ENCODE data around the gene ZC3H7A.

Gene ZC3H7A

DNA sequence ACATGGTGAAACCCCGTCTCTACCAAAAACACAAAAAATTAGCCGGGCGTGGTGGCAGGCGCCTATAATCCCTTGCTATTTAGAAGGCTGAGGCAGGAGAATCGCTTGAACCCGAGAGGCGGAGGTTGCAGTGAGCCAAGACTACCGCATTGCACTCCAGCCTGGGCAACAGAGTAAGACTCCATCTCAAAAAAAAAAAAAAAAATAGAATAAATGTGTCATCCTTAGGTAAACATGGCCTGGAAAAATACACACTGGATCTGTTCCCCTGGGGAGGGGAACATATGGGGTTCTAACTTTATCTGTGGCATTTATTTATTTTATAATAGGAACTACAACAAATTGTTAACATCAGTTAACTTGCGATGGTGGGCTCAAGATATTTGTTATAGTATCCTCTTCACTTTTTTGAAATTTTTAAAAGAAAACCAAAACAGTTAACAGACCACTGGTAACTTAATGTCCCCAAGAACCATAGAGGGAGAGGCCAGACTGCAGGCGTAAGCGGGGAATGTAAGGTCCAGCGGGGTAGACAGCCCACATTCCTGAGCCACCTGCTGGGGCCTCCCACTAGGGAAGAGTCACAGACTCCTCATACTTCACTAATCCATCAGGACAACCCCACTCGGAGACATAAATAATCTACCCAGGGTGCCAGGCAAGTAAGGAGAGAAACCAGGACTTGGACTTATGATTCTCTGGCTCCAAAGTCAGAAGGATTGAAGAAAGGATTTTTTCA is 41.9 kb downstream of the ZC3H7A start:
- DNase-seq (ENCODE audit: low read depth in 2 of 2): no peak
- no peak overlapping the region for H3K4me3 ChIP-seq (replicated peaks in 1 of 2; ENCODE audit: low read depth in 2 of 2, low read length in 2 of 2)
- TF ChIP-seq, protein P1, sequence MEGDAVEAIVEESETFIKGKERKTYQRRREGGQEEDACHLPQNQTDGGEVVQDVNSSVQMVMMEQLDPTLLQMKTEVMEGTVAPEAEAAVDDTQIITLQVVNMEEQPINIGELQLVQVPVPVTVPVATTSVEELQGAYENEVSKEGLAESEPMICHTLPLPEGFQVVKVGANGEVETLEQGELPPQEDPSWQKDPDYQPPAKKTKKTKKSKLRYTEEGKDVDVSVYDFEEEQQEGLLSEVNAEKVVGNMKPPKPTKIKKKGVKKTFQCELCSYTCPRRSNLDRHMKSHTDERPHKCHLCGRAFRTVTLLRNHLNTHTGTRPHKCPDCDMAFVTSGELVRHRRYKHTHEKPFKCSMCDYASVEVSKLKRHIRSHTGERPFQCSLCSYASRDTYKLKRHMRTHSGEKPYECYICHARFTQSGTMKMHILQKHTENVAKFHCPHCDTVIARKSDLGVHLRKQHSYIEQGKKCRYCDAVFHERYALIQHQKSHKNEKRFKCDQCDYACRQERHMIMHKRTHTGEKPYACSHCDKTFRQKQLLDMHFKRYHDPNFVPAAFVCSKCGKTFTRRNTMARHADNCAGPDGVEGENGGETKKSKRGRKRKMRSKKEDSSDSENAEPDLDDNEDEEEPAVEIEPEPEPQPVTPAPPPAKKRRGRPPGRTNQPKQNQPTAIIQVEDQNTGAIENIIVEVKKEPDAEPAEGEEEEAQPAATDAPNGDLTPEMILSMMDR (IDR thresholded peaks at IDR 0.05; ENCODE audit: low read depth, low read length): no peak

DNA sequence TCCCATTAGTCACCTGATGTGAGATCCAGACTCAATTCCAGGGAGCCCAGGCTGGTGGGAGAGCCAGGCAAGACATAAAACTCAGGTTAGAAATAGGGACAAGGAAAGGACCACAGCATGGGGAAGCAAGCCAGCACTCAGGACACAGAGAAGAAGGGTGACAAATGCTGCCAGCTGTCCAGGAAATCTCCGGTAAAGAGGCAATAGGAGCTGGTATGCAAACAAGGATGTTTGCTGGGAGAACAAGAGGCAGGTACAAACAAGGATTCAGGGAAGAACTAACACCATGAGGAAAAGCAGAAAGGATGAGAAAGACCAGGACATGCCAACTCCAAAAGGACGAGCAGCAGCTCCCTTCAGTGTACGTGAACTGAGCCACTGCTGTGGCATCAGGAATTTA is 44.2 kb downstream of the ZC3H7A start:
- DNase-seq (ENCODE audit: low read depth in 2 of 2): no peak
- TF ChIP-seq, protein P1 (IDR thresholded peaks at IDR 0.05; ENCODE audit: low read depth, low read length): no peak

DNA sequence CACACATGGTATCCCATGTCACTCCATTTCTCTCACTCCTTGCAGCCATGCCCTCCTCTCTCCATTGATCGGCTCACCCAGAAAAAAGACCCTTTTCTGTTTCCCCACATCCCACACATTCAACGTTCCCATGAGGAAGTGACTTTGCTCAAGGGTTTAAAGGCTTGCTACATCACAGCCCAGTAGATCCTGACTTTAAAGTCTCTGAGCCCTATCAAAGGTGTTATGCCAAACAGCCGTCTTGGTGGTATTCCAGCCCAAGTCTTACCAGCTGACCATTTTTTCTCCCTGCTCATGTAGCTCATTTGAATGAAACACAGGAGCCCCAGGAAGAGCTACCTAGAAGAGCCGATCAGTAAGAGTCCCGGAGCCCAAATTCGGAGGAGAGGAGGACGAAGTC is 47.0 kb downstream of the ZC3H7A start:
- TF ChIP-seq, protein P1 (IDR thresholded peaks at IDR 0.05; ENCODE audit: low read depth, low read length): no peak
- H3K4me3 ChIP-seq (replicated peaks in 1 of 2; ENCODE audit: low read depth in 2 of 2, low read length in 2 of 2): no peak overlapping the region
- DNase-seq (ENCODE audit: low read depth in 2 of 2): no peak

More for the DNA sequence above, 44.2 kb downstream of the ZC3H7A start:
- H3K4me3 ChIP-seq (replicated peaks in 1 of 2; ENCODE audit: low read depth in 2 of 2, low read length in 2 of 2): no peak overlapping the region

DNA sequence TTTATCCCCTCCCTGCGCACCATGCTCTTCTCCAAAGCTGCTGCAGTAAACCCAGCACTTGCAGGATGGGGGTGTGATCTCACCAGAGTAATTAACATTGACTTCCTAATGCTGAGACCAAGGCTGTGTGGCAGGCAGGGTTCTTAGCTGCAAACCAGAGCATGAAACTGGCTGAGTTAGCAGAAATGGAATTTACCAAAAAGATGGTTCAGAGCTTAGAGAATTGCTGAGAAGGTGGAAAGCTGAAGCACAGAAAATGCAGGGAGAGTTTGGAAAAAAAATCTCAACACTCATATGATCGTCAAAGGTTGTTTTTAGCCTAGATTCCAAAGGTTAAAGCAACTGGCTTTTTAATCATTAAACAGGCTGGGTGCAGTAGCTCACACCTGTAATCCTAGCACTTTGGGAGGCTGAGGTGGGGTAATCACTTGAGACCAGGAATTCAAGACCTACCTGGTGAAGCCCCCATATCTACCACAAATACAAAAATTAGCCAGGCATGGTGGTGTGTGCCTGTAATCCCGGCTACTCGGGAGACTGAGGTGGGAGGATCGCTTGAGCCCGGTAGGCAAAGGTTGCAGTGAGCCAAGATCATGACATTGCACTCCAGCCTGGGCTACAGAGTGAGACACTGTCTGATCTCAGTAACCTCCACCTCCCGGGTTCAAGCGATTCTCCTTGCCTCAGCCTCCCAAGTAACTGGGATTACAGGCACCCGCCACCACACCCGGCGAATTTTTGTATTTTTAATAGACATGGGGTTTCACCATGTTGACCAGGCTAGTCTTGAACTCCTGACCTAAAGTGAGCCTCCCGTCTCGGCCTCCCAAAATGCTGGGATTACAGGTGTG is 48.4 kb downstream of the ZC3H7A start:
- DNase-seq (ENCODE audit: low read depth in 2 of 2): no peak
- TF ChIP-seq, protein P1 (IDR thresholded peaks at IDR 0.05; ENCODE audit: low read depth, low read length): no peak
- no peak overlapping the region for H3K4me3 ChIP-seq (replicated peaks in 1 of 2; ENCODE audit: low read depth in 2 of 2, low read length in 2 of 2)

DNA sequence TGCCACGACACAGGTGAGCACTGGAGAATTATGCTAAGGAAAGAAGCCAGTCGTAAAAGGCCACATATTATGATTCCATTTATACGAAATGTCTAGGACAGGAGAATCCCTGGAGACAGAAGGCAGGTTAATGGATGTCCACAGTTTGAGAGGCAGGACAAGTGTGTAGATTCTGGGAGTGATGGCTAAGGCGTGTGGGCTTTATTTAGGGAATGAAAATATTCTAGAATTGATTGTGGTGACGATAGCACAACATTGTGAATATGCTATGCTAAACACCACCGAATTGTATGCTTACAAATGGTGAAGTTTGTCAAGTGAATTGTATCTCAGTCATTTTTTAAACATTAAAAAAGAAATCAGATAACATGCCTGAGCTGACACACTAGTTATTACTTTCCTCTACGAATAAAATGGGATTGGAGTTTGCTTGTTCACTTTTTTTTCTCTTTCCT is 49.1 kb downstream of the ZC3H7A start:
- no peak for DNase-seq (ENCODE audit: low read depth in 2 of 2)
- H3K4me3 ChIP-seq (replicated peaks in 1 of 2; ENCODE audit: low read depth in 2 of 2, low read length in 2 of 2): no peak overlapping the region
- TF ChIP-seq, protein P1 (IDR thresholded peaks at IDR 0.05; ENCODE audit: low read depth, low read length): no peak

DNA sequence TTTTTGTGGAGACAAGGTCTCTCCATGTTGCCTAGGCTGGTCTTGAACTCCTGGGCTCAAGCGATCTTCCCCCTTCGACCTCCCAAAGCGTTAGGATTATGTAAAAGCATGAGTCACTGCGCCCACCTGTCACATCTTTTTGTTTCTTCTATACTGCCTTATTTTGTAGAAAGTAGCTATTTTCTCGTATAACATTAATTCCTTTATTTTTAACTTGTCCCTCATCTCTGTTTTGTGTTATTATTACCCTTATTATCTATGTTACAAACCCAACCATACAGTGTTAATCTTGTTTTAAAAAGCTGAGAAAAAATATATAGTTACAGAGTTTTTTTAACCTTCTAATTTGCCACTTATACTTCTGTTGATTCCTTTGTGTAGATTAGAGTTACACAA is 53.0 kb downstream of the ZC3H7A start:
- TF ChIP-seq, protein P1 (IDR thresholded peaks at IDR 0.05; ENCODE audit: low read depth, low read length): no peak
- no peak for DNase-seq (ENCODE audit: low read depth in 2 of 2)
- no peak overlapping the region for H3K4me3 ChIP-seq (replicated peaks in 1 of 2; ENCODE audit: low read depth in 2 of 2, low read length in 2 of 2)
